H9 (cell line): Measurements from ENCODE around the gene TSEN15. TPM values are rescaled to one million over a fixed set of nuclear protein-coding genes. Genes with fewer than 3 reads are reported as not detected.

Source experiments
- DNase-seq: peaks from one replicate; pipeline ENCODE4 v3.0.0-alpha.2; 2017
- H2AFZ ChIP-seq: one replicate; pipeline ENCODE4 v1.6.1; 2013; ENCODE audit warnings: mild to moderate bottlenecking, low read length, control low read depth, moderate library complexity
- H2AK5ac ChIP-seq: 2 replicates; pipeline ENCODE4 v1.6.1; 2013; ENCODE audit warnings: low read length, control low read depth, mixed read lengths; ENCODE audit not compliant: insufficient read length
- H2BK120ac ChIP-seq: one replicate; pipeline ENCODE4 v1.6.1; 2013; ENCODE audit warnings: low read depth, mild to moderate bottlenecking, low read length, control low read depth, inconsistent platforms; ENCODE audit not compliant: poor library complexity, severe bottlenecking
- H2BK12ac ChIP-seq: 2 replicates; pipeline ENCODE4 v1.6.1; 2013; ENCODE audit warnings: low read length, control low read depth, mixed read lengths, low read depth; ENCODE audit not compliant: insufficient read length
- H2BK15ac ChIP-seq: 2 replicates; pipeline ENCODE4 v1.6.1; 2013; ENCODE audit warnings: low read depth, low read length, control low read depth
- H2BK20ac ChIP-seq: one replicate; pipeline ENCODE4 v1.6.1; 2013; ENCODE audit warnings: low read depth, mild to moderate bottlenecking, low read length, control low read depth, inconsistent platforms; ENCODE audit not compliant: poor library complexity, severe bottlenecking
- H2BK5ac ChIP-seq: 2 replicates; pipeline ENCODE4 v1.6.1; 2013; ENCODE audit warnings: low read length, control low read depth, mixed read lengths; ENCODE audit not compliant: insufficient read length
- H3K14ac ChIP-seq: 2 replicates; pipeline ENCODE4 v1.6.1; 2013; ENCODE audit warnings: low read length, control low read depth; ENCODE audit not compliant: insufficient read depth
- H3K18ac ChIP-seq: 2 replicates; pipeline ENCODE4 v1.6.1; 2013; ENCODE audit warnings: low read depth, mild to moderate bottlenecking, mixed read lengths, low read length, control low read depth; ENCODE audit not compliant: insufficient read length
- H3K23ac ChIP-seq: 2 replicates; pipeline ENCODE4 v1.6.1; 2013; ENCODE audit warnings: low read length, control low read depth, mixed read lengths, low read depth; ENCODE audit not compliant: insufficient read length
- H3K23me2 ChIP-seq: 2 replicates; pipeline ENCODE4 v1.6.1; 2013; ENCODE audit warnings: low read depth, mild to moderate bottlenecking, mixed read lengths, low read length, control low read depth; ENCODE audit not compliant: insufficient read length, poor library complexity, severe bottlenecking
- H3K27ac ChIP-seq: 2 replicates; pipeline ENCODE4 v1.5.1; 2013; ENCODE audit warnings: low read length, control low read depth, mixed read lengths, low read depth; ENCODE audit not compliant: insufficient read length
- H3K27me3 ChIP-seq: 2 replicates; pipeline ENCODE4 v1.6.1; 2013; ENCODE audit warnings: low read length, control low read depth, inconsistent platforms; ENCODE audit not compliant: insufficient read depth
- H3K4ac ChIP-seq: 2 replicates; pipeline ENCODE4 v1.6.1; 2013; ENCODE audit warnings: low read depth, mild to moderate bottlenecking, control low read depth, inconsistent platforms, low read length, moderate library complexity
- H3K4me1 ChIP-seq: 2 replicates; pipeline ENCODE4 v1.6.1; 2013; ENCODE audit warnings: low read length, control low read depth, inconsistent platforms; ENCODE audit not compliant: insufficient read depth
- H3K4me2 ChIP-seq: 2 replicates; pipeline ENCODE4 v1.6.1; 2013; ENCODE audit warnings: low read length, control low read depth, mixed read lengths; ENCODE audit not compliant: insufficient read length, insufficient read depth
- H3K56ac ChIP-seq: 2 replicates; pipeline ENCODE4 v1.6.1; 2013; ENCODE audit warnings: low read depth, mild to moderate bottlenecking, mixed read lengths, low read length, control low read depth; ENCODE audit not compliant: insufficient read length
- H3K79me1 ChIP-seq: 2 replicates; pipeline ENCODE4 v1.6.1; 2013; ENCODE audit warnings: low read depth, mild to moderate bottlenecking, moderate library complexity, low read length, control low read depth, inconsistent platforms; ENCODE audit not compliant: insufficient read depth, poor library complexity, severe bottlenecking
- H3K79me2 ChIP-seq: 2 replicates; pipeline ENCODE4 v1.6.1; 2013; ENCODE audit warnings: low read length, control low read depth, inconsistent platforms; ENCODE audit not compliant: insufficient read depth
- H3K9ac ChIP-seq: 2 replicates; pipeline ENCODE4 v1.6.1; 2013; ENCODE audit warnings: low read length, control low read depth, mixed read lengths; ENCODE audit not compliant: insufficient read length; ENCODE audit errors: extremely low read depth
- H3K9me3 ChIP-seq: one replicate; pipeline ENCODE4 v1.6.1; 2013; ENCODE audit warnings: low read depth, low read length, inconsistent platforms; ENCODE audit not compliant: control insufficient read depth
- H3T11ph ChIP-seq: one replicate; pipeline ENCODE4 v1.6.1; 2013; ENCODE audit warnings: mild to moderate bottlenecking, low read length, control low read depth, inconsistent platforms
- H4K20me1 ChIP-seq: one replicate; pipeline ENCODE4 v1.6.1; 2013; ENCODE audit not compliant: control insufficient read depth, insufficient read length, insufficient read depth
- H4K5ac ChIP-seq: 2 replicates; pipeline ENCODE4 v1.6.1; 2013; ENCODE audit warnings: low read depth, mild to moderate bottlenecking, mixed read lengths, low read length, control low read depth; ENCODE audit not compliant: insufficient read length
- H4K8ac ChIP-seq: replicated peaks from 2 replicates; pipeline ENCODE4 v1.6.1; 2013; ENCODE audit warnings: low read length, control low read depth, mixed read lengths, low read depth; ENCODE audit not compliant: insufficient read length
- H4K91ac ChIP-seq: 2 replicates; pipeline ENCODE4 v1.6.1; 2013; ENCODE audit warnings: low read depth, mild to moderate bottlenecking, moderate library complexity, mixed read lengths, low read length, control low read depth; ENCODE audit not compliant: insufficient read length
- H3K27ac Mint-ChIP-seq, 3 experiments: 2 replicates in 2 of 3; 3 replicates in 1 of 3; pipeline ENCODE4 v1.8.0; 2020 to 2021; ENCODE audit warnings: mixed read lengths in 3 of 3, mild to moderate bottlenecking in 1 of 3, moderate library complexity in 1 of 3
- H3K27me3 Mint-ChIP-seq: 2 replicates; pipeline ENCODE4 v1.8.0; 2021; ENCODE audit warnings: low read depth, mild to moderate bottlenecking, moderate library complexity, mixed read lengths
- H3K36me3 Mint-ChIP-seq, 3 experiments: 2 replicates in 2 of 3; 3 replicates in 1 of 3; pipeline ENCODE4 v1.8.0; 2020 to 2021; ENCODE audit warnings: low read depth in 3 of 3, mixed read lengths in 3 of 3; ENCODE audit not compliant: insufficient read depth in 1 of 3
- H3K4me1 Mint-ChIP-seq, 2 experiments: 2 replicates each; pipeline ENCODE4 v1.8.0; 2020; ENCODE audit warnings: mixed read lengths in 2 of 2
- H3K4me3 Mint-ChIP-seq, 2 experiments: 2 replicates in 1 of 2; 3 replicates in 1 of 2; pipeline ENCODE4 v1.8.0; 2020 to 2021; ENCODE audit warnings: mild to moderate bottlenecking in 2 of 2, mixed read lengths in 2 of 2, moderate library complexity in 1 of 2
- H3K9me3 Mint-ChIP-seq, 2 experiments: 2 replicates in 1 of 2; 3 replicates in 1 of 2; pipeline ENCODE4 v1.8.0; 2020; ENCODE audit warnings: mild to moderate bottlenecking in 2 of 2, mixed read lengths in 2 of 2, moderate library complexity in 1 of 2
- WGBS: extraction: QIAGEN DNeasy Blood & Tissue Kit; methylation state at CpG from one replicate; pipeline ENCODE4 v1.1.7; 2013; ENCODE audit warnings: missing lambda C conversion rate, low lambda C conversion rate, mixed read lengths; ENCODE audit not compliant: insufficient read length; ENCODE audit errors: extremely low coverage; 5-methylcytosine and 5-hydroxymethylcytosine counted together
- total RNA-seq: library from RNA; stranded (reverse); gene quantifications from 2 replicates; pipeline ENCODE4 v1.2.1, GENCODE V29; 2021
- TF ChIP-seq, protein P1 (sequence below): fragments of 200-600 bp; sonication (generic); conservative IDR thresholded peaks from 3 replicates; pipeline ENCODE4 v1.8.0; 2021; ENCODE audit warnings: antibody characterized with exemption, mild to moderate bottlenecking

Gene TSEN15
- total RNA-seq, 1 experiment from 2014 or later, result 21.9 TPM

DNA sequence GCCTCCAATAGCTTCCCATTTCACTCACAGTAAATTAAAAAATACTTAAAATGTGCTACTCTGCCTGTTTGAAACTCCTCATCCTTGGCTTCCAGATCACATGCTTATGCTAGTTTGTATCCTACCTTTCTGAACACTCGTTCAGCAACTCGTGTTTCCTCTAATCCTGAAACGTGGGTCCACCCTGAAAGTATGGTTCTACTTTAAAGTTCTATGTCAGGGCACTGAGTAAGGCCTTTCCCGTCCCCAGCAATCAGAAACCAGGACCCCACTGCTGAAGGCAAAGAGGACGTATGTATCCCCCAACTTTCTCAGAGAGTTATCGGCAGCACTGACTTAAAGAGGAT is 419 bp upstream of the TSEN15 start:
- Histone ChIP-seq H3K23me2 (peaks cover 4% of the 10 kb centered on the region), H3K4ac (no peak overlapping the region; the same call in 1 of the 2 replicates), H2BK5ac (no peak overlapping the region), H3K79me2 (no peaks in the 10 kb centered on the region), H3K9me3 (no peaks in the 10 kb centered on the region), H3K9ac (peak overlapping the region; percentile 88), H3K4me1 (peaks cover 3% of the 10 kb centered on the region; the same call in 1 of the 2 replicates), H3K27ac (peak overlapping the region; percentile 81), H4K20me1 (no peaks in the 10 kb centered on the region), H2BK20ac (no peak overlapping the region), H3T11ph (peak overlapping the region; percentile 23), H4K91ac (no peak overlapping the region), H3K18ac (peak overlapping the region; percentile 93), H4K8ac (no peak overlapping the region), H2BK120ac (no peak overlapping the region), H3K14ac (peak overlapping the region; percentile 91; the same call in 1 of the 2 replicates), H4K5ac (peak overlapping the region; percentile 63), H2AFZ (peak overlapping the region; percentile 33), H2AK5ac (no peak overlapping the region), H3K23ac (no peak overlapping the region), H3K4me2 (peak overlapping the region; percentile 67), H3K56ac (peak overlapping the region; percentile 56), H2BK15ac (no peak overlapping the region), H2BK12ac (no peak overlapping the region), H3K79me1 (no peaks in the 10 kb centered on the region), H3K27me3 (no peaks in the 10 kb centered on the region)
- TF ChIP-seq, protein P1, sequence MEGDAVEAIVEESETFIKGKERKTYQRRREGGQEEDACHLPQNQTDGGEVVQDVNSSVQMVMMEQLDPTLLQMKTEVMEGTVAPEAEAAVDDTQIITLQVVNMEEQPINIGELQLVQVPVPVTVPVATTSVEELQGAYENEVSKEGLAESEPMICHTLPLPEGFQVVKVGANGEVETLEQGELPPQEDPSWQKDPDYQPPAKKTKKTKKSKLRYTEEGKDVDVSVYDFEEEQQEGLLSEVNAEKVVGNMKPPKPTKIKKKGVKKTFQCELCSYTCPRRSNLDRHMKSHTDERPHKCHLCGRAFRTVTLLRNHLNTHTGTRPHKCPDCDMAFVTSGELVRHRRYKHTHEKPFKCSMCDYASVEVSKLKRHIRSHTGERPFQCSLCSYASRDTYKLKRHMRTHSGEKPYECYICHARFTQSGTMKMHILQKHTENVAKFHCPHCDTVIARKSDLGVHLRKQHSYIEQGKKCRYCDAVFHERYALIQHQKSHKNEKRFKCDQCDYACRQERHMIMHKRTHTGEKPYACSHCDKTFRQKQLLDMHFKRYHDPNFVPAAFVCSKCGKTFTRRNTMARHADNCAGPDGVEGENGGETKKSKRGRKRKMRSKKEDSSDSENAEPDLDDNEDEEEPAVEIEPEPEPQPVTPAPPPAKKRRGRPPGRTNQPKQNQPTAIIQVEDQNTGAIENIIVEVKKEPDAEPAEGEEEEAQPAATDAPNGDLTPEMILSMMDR, result no peak
- Mint-ChIP-seq H3K9me3 (no peaks in the 10 kb centered on the region; a peak in 2 of 5 replicates), H3K27ac (peak overlapping the region; percentile 98 to 99 (median 99)), H3K4me3 (peak overlapping the region; percentile 88 to 95), H3K36me3 (peaks cover 7 to 20% (median 10%) of the 10 kb centered on the region in 3 experiments), H3K4me1 (peaks cover 44 to 54% of the 10 kb centered on the region in 2 experiments), H3K27me3 (peaks cover 3% of the 10 kb centered on the region)
- DNase-seq, result no peak
- no CpG with 5 or more reads among the region's 6 CpGs for WGBS
